NB4 (cell line): ENCODE data around the gene CLEC20A.

Experiments
- CTCF ChIP-seq: IDR thresholded peaks from one replicate; pipeline ENCODE4 v1.5.1; 2012; ENCODE audit warnings: low read depth, low read length
- MAX ChIP-seq: IDR thresholded peaks from 2 replicates; pipeline ENCODE4 v1.6.1; 2011; ENCODE audit warnings: low read depth, low read length

- TF ChIP-seq CTCF (no peak), MAX (no peak)
Measured at GRCh38 chr1:178536844-178537371, 40.1 kb upstream of the CLEC20A start.
